Loucy (cell line): ENCODE data around the gene S1PR4.

Experiments
- H2AFZ ChIP-seq: fragments of 200-600 bp; sonication (generic); 2 replicates; pipeline ENCODE4 v1.6.0; 2016; ENCODE audit warnings: antibody characterized with exemption, mild to moderate bottlenecking, low read length, moderate library complexity
- H3F3A ChIP-seq: fragments of 200-600 bp; 2 replicates; pipeline ENCODE4 v1.6.0; 2016; ENCODE audit warnings: antibody characterized with exemption, low read depth, mild to moderate bottlenecking
- H3K27me3 ChIP-seq: fragments of 200-600 bp; sonication (generic); 2 replicates; pipeline ENCODE4 v1.6.1; 2014; ENCODE audit warnings: low read length, mild to moderate bottlenecking; ENCODE audit not compliant: insufficient read depth, poor library complexity, severe bottlenecking
- H3K36me3 ChIP-seq: fragments of 200-600 bp; sonication (generic); 2 replicates; pipeline ENCODE4 v1.6.1; 2016; ENCODE audit warnings: low read length; ENCODE audit not compliant: insufficient read depth
- H3K4me1 ChIP-seq: fragments of 200-600 bp; sonication (generic); 2 replicates; pipeline ENCODE4 v1.5.1; 2014; ENCODE audit warnings: low read length, mild to moderate bottlenecking; ENCODE audit not compliant: insufficient read depth, poor library complexity, severe bottlenecking
- H3K4me2 ChIP-seq: fragments of 200-600 bp; sonication (generic); 2 replicates; pipeline ENCODE4 v1.6.0; 2014; ENCODE audit warnings: antibody characterized with exemption, low read length, low read depth, mild to moderate bottlenecking; ENCODE audit not compliant: poor library complexity, severe bottlenecking
- H3K4me3 ChIP-seq: fragments of 200-600 bp; sonication (generic); 2 replicates; pipeline ENCODE4 v1.5.1; 2014; ENCODE audit warnings: low read length, mild to moderate bottlenecking, mixed read lengths; ENCODE audit not compliant: poor library complexity, severe bottlenecking
- H3K79me2 ChIP-seq: fragments of 200-600 bp; sonication (generic); 2 replicates; pipeline ENCODE4 v1.6.1; 2014; ENCODE audit warnings: low read length; ENCODE audit not compliant: insufficient read depth
- H3K9ac ChIP-seq: fragments of 200-600 bp; sonication (generic); 2 replicates; pipeline ENCODE4 v1.6.0; 2014; ENCODE audit warnings: mild to moderate bottlenecking, low read depth, low read length, moderate library complexity; ENCODE audit not compliant: poor library complexity, severe bottlenecking
- H3K9me2 ChIP-seq: fragments of 200-600 bp; sonication (generic); replicated peaks from 2 replicates; pipeline ENCODE4 v1.6.1; 2016; ENCODE audit warnings: low read depth, low read length, mixed read lengths
- H3K9me3 ChIP-seq: fragments of 200-600 bp; sonication (generic); 2 replicates; pipeline ENCODE4 v1.6.1; 2014; ENCODE audit warnings: mild to moderate bottlenecking, antibody characterized with exemption, low read length, low read depth; ENCODE audit not compliant: insufficient read depth
- H4K20me1 ChIP-seq: fragments of 200-600 bp; sonication (generic); 2 replicates; pipeline ENCODE4 v1.6.0; 2014; ENCODE audit warnings: antibody characterized with exemption, low read length, mild to moderate bottlenecking; ENCODE audit not compliant: insufficient read depth, poor library complexity, severe bottlenecking
- EZH2phosphoT487 ChIP-seq: fragments of 200-600 bp; IDR thresholded peaks from 2 replicates; pipeline ENCODE4 v1.6.1; 2018; ENCODE audit warnings: antibody characterized with exemption, mild to moderate bottlenecking, moderate library complexity, borderline replicate concordance
- TF ChIP-seq, protein P1 (sequence below): fragments of 200-600 bp; sonication (generic); conservative IDR thresholded peaks from 2 replicates; pipeline ENCODE4 v1.5.1; 2014; ENCODE audit warnings: mild to moderate bottlenecking, antibody characterized with exemption, low read length

The S1PR4 gene

DNA sequence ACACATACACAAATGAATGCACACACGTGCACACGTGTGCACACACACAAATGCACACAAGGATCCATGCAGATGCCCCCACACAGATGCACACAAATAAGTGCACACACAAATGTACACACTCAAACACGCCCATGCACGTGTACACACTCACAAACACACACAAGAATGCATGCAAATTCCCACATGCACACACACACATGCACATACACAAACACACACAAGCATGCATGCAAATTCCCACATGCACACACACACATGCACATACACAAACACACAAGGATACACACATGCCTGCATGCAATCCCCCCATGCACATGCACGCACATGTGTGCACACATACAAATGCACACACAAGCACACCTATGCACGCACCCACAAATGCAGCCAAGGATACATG, 29.5 kb upstream of the S1PR4 start:
- Histone ChIP-seq H4K20me1 (peaks cover 83% of the 10 kb centered on the region), H3K4me1 (peaks cover 39% of the 10 kb centered on the region), H3K9me2 (no peaks in the 10 kb centered on the region), H3K4me3 (no peak overlapping the region), H3K36me3 (peaks cover 74% of the 10 kb centered on the region), H3K27me3 (no peaks in the 10 kb centered on the region), H3K4me2 (peak overlapping the region; percentile 37), H3K79me2 (peaks cover 98% of the 10 kb centered on the region), H3F3A (0 out of 2 replicates have a peak, but pooled peaks cover 2% of the 10 kb centered on the region), H3K9me3 (no peaks in the 10 kb centered on the region), H3K9ac (no peak overlapping the region), H2AFZ (no peak overlapping the region)
- no peak for TF ChIP-seq EZH2phosphoT487

DNA sequence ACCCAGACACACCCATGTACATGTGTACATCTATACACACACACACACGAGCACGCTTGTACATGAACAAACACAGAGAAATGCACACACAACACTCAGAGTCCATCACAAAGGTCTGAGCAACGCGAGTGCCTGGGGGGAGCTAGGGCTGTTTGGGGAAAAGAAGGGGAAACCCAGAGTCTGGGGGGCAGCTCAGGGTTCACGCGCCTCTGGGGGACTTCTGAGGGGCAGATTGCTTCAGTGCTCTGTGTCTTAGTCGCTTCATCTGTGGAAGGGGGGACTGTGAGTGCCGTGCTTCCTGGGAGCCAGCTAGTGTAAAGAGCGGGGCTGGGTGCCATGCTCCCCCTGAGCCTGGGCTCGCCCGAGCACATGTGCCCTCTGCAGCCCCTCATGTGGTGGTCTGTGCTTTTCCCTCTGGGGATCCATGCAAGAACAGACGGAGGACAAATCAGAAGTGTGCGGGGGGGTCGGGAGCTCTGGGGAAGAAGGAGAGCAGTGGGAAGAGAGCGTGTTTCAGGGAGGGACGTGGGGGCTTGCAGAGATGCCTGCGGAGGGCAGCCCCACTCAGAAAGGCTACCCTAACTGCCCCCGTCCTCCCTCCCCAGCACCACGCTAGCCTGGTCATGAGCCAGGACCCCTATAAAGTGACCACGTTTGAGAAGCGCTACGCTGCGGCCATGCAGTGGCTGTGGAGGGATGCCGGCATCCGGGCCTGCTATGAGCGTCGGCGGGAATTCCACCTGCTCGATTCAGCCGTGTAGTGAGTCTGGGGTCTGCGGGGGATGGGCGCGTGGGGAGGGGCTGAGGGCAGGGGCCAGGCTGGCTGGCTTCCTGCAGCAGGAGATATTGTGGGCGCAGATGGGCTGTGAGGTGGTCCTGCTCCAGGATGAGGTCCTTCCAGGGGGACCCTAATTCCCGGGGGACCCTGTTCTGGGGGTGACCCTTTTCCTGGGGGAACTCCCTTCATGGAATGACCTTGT, 28.8 kb upstream of the S1PR4 start:
- Histone ChIP-seq H3K4me2 (peak overlapping the region; percentile 45), H3K4me3 (no peak overlapping the region), H2AFZ (no peak overlapping the region)

DNA sequence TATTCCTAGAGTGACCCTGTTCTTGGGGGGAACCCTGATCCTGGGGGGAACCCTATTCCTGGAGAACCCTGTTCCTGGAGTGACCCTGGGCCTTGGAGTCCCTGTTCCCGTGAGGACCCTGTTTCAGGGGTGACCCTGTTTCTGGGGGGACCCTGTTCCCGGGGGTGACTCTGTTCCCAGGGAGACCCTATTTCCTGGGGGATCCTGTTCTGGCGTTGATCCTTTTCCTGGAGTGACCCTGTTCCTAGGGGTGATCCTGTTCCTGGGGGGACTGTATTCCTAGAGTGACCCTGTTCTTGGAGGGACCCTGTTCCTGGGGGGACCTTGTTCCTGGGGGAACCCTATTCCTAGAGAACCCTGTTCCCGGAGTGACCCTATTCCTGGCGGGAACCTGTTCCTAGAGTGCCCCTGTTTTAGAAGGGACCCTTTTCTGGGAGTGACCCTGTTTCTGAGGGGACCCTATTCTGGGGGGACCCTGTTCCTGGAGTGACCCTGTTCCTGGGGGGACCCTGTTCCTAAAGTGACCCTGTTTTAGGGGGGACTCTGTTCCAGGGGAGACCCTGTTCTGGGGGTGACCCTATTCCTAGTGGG, 27.7 kb upstream of the S1PR4 start:
- Histone ChIP-seq H3K9ac (peak overlapping the region; percentile 13), H3K4me1 (peaks cover 53% of the 10 kb centered on the region), H3F3A (no peaks in the 10 kb centered on the region), H3K4me2 (peak overlapping the region; percentile 45), H3K9me2 (no peaks in the 10 kb centered on the region), H3K27me3 (no peaks in the 10 kb centered on the region), H3K79me2 (peaks cover 96% of the 10 kb centered on the region), H3K9me3 (no peaks in the 10 kb centered on the region), H2AFZ (no peak overlapping the region), H3K4me3 (no peak overlapping the region), H4K20me1 (peaks cover 78% of the 10 kb centered on the region), H3K36me3 (peaks cover 86% of the 10 kb centered on the region)
- TF ChIP-seq, protein P1, sequence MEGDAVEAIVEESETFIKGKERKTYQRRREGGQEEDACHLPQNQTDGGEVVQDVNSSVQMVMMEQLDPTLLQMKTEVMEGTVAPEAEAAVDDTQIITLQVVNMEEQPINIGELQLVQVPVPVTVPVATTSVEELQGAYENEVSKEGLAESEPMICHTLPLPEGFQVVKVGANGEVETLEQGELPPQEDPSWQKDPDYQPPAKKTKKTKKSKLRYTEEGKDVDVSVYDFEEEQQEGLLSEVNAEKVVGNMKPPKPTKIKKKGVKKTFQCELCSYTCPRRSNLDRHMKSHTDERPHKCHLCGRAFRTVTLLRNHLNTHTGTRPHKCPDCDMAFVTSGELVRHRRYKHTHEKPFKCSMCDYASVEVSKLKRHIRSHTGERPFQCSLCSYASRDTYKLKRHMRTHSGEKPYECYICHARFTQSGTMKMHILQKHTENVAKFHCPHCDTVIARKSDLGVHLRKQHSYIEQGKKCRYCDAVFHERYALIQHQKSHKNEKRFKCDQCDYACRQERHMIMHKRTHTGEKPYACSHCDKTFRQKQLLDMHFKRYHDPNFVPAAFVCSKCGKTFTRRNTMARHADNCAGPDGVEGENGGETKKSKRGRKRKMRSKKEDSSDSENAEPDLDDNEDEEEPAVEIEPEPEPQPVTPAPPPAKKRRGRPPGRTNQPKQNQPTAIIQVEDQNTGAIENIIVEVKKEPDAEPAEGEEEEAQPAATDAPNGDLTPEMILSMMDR: no peak
- TF ChIP-seq EZH2phosphoT487: no peak

More for the DNA sequence above, 28.8 kb upstream of the S1PR4 start:
- TF ChIP-seq EZH2phosphoT487: no peak
- TF ChIP-seq, protein P1: no peak
- Histone ChIP-seq H3K9me3 (no peaks in the 10 kb centered on the region), H3K27me3 (no peaks in the 10 kb centered on the region), H3K9ac (peak overlapping the region; percentile 13), H3F3A (no peaks in the 10 kb centered on the region), H3K4me1 (peaks cover 45% of the 10 kb centered on the region), H3K79me2 (peaks cover 99% of the 10 kb centered on the region), H4K20me1 (peaks cover 79% of the 10 kb centered on the region), H3K36me3 (peaks cover 79% of the 10 kb centered on the region), H3K9me2 (no peaks in the 10 kb centered on the region)
